Right lobe of liver (tissue), 4 donors: Measurements from ENCODE around the gene MSL2.

Experiments used
- POLR2A ChIP-seq: fragments of 450-650 bp; IDR thresholded peaks from one replicate; pipeline ENCODE4 v1.6.1; 2017; ENCODE audit warnings: antibody characterized with exemption, mild to moderate bottlenecking
- TF ChIP-seq, protein P1 (sequence below), 4 donors: fragments of 200-600 bp in 3 of 4; fragments of 450-650 bp in 1 of 4; IDR thresholded peaks; one replicate each; pipeline versions ENCODE4 v1.5.1 to v1.8.0; 2016 to 2022; ENCODE audit warnings: antibody characterized with exemption in 4 of 4, mild to moderate bottlenecking in 2 of 4
- donor health status: DM: no; HTN: no; CAD: no.
- donor health status: DM: no; HTN: no; CAD: no.
- donor health status: DM: no; HTN: yes; CAD: no.

DNA sequence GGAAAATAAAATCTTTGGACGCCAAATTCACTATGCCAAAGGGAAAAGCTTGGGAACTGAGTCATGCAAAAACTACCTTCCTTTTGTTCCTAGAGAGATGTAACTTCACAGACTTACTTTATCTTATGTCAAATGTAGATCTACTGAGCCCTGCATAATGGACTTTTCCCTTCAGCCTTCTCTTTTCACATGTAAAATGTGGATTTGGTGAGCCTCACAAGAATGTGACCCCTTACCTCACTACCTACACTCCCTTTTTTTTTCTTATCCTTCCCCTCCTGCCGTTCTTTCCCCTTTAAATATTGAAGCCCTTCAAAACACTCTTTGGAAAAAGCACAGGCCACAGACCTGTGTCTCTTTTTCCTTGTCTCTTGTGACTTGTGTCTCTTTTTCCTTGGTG is 40.0 kb upstream of the MSL2 start:
- TF ChIP-seq, protein P1, sequence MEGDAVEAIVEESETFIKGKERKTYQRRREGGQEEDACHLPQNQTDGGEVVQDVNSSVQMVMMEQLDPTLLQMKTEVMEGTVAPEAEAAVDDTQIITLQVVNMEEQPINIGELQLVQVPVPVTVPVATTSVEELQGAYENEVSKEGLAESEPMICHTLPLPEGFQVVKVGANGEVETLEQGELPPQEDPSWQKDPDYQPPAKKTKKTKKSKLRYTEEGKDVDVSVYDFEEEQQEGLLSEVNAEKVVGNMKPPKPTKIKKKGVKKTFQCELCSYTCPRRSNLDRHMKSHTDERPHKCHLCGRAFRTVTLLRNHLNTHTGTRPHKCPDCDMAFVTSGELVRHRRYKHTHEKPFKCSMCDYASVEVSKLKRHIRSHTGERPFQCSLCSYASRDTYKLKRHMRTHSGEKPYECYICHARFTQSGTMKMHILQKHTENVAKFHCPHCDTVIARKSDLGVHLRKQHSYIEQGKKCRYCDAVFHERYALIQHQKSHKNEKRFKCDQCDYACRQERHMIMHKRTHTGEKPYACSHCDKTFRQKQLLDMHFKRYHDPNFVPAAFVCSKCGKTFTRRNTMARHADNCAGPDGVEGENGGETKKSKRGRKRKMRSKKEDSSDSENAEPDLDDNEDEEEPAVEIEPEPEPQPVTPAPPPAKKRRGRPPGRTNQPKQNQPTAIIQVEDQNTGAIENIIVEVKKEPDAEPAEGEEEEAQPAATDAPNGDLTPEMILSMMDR (IDR thresholded peaks at IDR 0.05): no peak
- TF ChIP-seq POLR2A: no peak
